ENCODE data around the gene CENPA. TPM values are rescaled to one million over a fixed set of nuclear protein-coding genes. Genes with fewer than 3 reads are reported as not detected.

Gene CENPA
- total RNA-seq, 1 experiment from 2014 or later: 55.0 TPM

GRCh38 chr2:26801328-26801727 lies 15.5 kb downstream of the CENPA start:
- DNase-seq (ENCODE audit: low read depth, low spot score): no peak
- ChIA-PET CTCF (no interaction called here), POLR2A (interaction anchor here (0.6 kb wide), 1 partner anchor 1145 kb away, joined by 3 read pairs; no protein-coding TSS in a partner anchor)
- Histone ChIP-seq H3K27me3 (ENCODE audit: control insufficient read depth, insufficient read depth, low read length) (no peaks in the 10 kb centered on the region), H3K4me1 (ENCODE audit: control insufficient read depth, insufficient read depth, low read length) (no peaks in the 10 kb centered on the region), H3K9me3 (ENCODE audit: control insufficient read depth, insufficient read depth, low read depth, low read length) (no peaks in the 10 kb centered on the region), H3K4me3 (ENCODE audit: low read depth in 2 of 2, low read length in 2 of 2) (no peak overlapping the region), H3K36me3 (ENCODE audit: control insufficient read depth, insufficient read depth, low read length) (peaks cover 6% of the 10 kb centered on the region; the same call in 1 of the 2 replicates), H3K27ac (ENCODE audit: low read length) (no peak overlapping the region)
- in situ Hi-C loops (cut with HindIII; ENCODE audit: low pct_unique_long_range_greater_than_20kb, low sequenced_read_pairs): no loop called here
- no peak for ATAC-seq
- intact Hi-C loops (cut with micrococcal nuclease; ENCODE audit: unreplicated experiment): no loop called here
- no TSS peak for BruUV-seq (replicated peaks)
- TF ChIP-seq POLR2AphosphoS5 (IDR thresholded peaks at IDR 0.05; ENCODE audit: low read depth, low read length) (no peak), SIN3A (IDR thresholded peaks at IDR 0.05; ENCODE audit: borderline replicate concordance, insufficient read depth, low read depth, low read length) (no peak), REST (IDR thresholded peaks at IDR 0.05; ENCODE audit: insufficient read depth in 1 of 2, low read depth in 2 of 2, low read length in 1 of 2) (no peak), TCF7L2 (IDR thresholded peaks at IDR 0.05; ENCODE audit: low read depth, low read length) (no peak)
- TF ChIP-seq, protein P1, sequence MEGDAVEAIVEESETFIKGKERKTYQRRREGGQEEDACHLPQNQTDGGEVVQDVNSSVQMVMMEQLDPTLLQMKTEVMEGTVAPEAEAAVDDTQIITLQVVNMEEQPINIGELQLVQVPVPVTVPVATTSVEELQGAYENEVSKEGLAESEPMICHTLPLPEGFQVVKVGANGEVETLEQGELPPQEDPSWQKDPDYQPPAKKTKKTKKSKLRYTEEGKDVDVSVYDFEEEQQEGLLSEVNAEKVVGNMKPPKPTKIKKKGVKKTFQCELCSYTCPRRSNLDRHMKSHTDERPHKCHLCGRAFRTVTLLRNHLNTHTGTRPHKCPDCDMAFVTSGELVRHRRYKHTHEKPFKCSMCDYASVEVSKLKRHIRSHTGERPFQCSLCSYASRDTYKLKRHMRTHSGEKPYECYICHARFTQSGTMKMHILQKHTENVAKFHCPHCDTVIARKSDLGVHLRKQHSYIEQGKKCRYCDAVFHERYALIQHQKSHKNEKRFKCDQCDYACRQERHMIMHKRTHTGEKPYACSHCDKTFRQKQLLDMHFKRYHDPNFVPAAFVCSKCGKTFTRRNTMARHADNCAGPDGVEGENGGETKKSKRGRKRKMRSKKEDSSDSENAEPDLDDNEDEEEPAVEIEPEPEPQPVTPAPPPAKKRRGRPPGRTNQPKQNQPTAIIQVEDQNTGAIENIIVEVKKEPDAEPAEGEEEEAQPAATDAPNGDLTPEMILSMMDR (IDR thresholded peaks at IDR 0.05): no peak

DNA sequence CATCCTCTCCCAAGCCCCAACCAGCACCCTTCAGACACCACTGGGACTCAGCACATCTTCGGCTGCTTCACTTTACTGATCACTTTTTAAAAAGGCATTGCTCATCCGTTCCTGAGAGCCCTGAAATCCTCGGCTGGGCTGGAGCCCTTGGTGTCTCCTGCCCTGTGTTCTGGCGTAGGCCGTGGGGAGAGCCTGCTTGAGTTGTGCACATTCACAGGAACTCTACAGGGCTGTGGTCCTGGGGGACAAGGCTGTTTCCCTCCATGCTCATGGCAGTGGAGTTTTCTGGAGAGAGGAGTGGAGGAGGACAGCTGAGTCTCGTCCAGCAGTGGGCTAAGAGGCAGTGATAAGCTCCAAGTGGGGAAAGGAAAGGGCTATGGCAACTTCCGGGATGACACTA lies 15.9 kb downstream of the CENPA start:
- Histone ChIP-seq H3K4me1 (ENCODE audit: control insufficient read depth, insufficient read depth, low read length) (no peaks in the 10 kb centered on the region), H3K9me3 (ENCODE audit: control insufficient read depth, insufficient read depth, low read depth, low read length) (no peaks in the 10 kb centered on the region), H3K27ac (ENCODE audit: low read length) (no peak overlapping the region), H3K27me3 (ENCODE audit: control insufficient read depth, insufficient read depth, low read length) (no peaks in the 10 kb centered on the region), H3K36me3 (ENCODE audit: control insufficient read depth, insufficient read depth, low read length) (peaks cover 5% of the 10 kb centered on the region; the same call in 1 of the 2 replicates), H3K4me3 (ENCODE audit: low read depth in 2 of 2, low read length in 2 of 2) (no peak overlapping the region)
- ATAC-seq (no peak), DNase-seq (ENCODE audit: low read depth, low spot score) (no peak)
- POLR2A ChIA-PET: interaction anchor here (0.6 to 0.7 kb wide), 2 partner anchors 84 to 1144 kb away, joined by 3 to 10 read pairs; no protein-coding TSS in a partner anchor
- no TSS peak for BruUV-seq (replicated peaks)
- CTCF ChIA-PET: no interaction called here
- intact Hi-C loops (cut with micrococcal nuclease; ENCODE audit: unreplicated experiment): no loop called here
- TF ChIP-seq POLR2AphosphoS5 (IDR thresholded peaks at IDR 0.05; ENCODE audit: low read depth, low read length) (no peak), TCF7L2 (IDR thresholded peaks at IDR 0.05; ENCODE audit: low read depth, low read length) (no peak), REST (IDR thresholded peaks at IDR 0.05; ENCODE audit: insufficient read depth in 1 of 2, low read depth in 2 of 2, low read length in 1 of 2) (no peak), SIN3A (IDR thresholded peaks at IDR 0.05; ENCODE audit: borderline replicate concordance, insufficient read depth, low read depth, low read length) (no peak)
- TF ChIP-seq, protein P1 (IDR thresholded peaks at IDR 0.05): no peak
- in situ Hi-C loops (cut with HindIII; ENCODE audit: low pct_unique_long_range_greater_than_20kb, low sequenced_read_pairs): no loop called here
